Panc1 (cell line): Measurements from ENCODE around the gene ALPK1. TPM values are rescaled to one million over a fixed set of nuclear protein-coding genes. Genes with fewer than 3 reads are reported as not detected.

Source experiments
- ATAC-seq: fragments of 200-7000 bp; cut with Tn5 transposase; 2 replicates; pipeline ENCODE4 v1.9.1; 2020; ENCODE audit warnings: mild to moderate bottlenecking, moderate library complexity
- BruUV-seq: library from RNA; stranded (reverse); fragments of 400-500 nt; replicated peaks from 2 replicates; lab custom pipeline; 2021; lab: Mats Ljungman, UMichigan
- CTCF ChIA-PET: fragments of 300-600 bp; sonication (Branson Sonifier 250); formaldehyde crosslinking; loops from one replicate; lab custom pipeline; 2022; ENCODE audit warnings: antibody characterized with exemption; lab: Charles Lee
- POLR2A ChIA-PET: fragments of 300-600 bp; sonication (Branson Sonifier 250); formaldehyde crosslinking; loops from one replicate; lab custom pipeline; 2022; ENCODE audit warnings: antibody characterized with exemption; lab: Charles Lee
- DNase-seq: peaks from one replicate; pipeline ENCODE4 v3.0.0-alpha.2; 2010; ENCODE audit warnings: low read depth, low spot score
- H3K27ac ChIP-seq: 2 replicates; pipeline ENCODE4 v1.5.1; 2011; ENCODE audit warnings: mild to moderate bottlenecking, low read length, inconsistent platforms
- H3K27me3 ChIP-seq: fragments of 200-500 bp; sonication (Bioruptor generic); 2 replicates; pipeline ENCODE4 v1.6.0; 2014; ENCODE audit warnings: low read length, inconsistent platforms; ENCODE audit not compliant: control insufficient read depth, insufficient read depth
- H3K36me3 ChIP-seq: fragments of 200-500 bp; sonication (Bioruptor generic); 2 replicates; pipeline ENCODE4 v1.5.1; 2014; ENCODE audit warnings: inconsistent platforms, mild to moderate bottlenecking, low read length, moderate library complexity; ENCODE audit not compliant: control insufficient read depth, insufficient read depth
- H3K4me1 ChIP-seq: 2 replicates; pipeline ENCODE4 v1.5.1; 2011; ENCODE audit warnings: inconsistent platforms, mild to moderate bottlenecking, low read length, moderate library complexity; ENCODE audit not compliant: control insufficient read depth, insufficient read depth
- H3K4me3 ChIP-seq, 2 experiments: 2 replicates each; pipeline ENCODE4 v1.5.1; 2011 to 2012; ENCODE audit warnings: low read depth in 2 of 2, low read length in 2 of 2, mild to moderate bottlenecking in 2 of 2, inconsistent platforms in 1 of 2, moderate library complexity in 1 of 2
- H3K9me3 ChIP-seq: fragments of 200-500 bp; sonication (Bioruptor generic); 2 replicates; pipeline ENCODE4 v1.5.1; 2014; ENCODE audit warnings: low read depth, mild to moderate bottlenecking, inconsistent platforms, low read length, moderate library complexity; ENCODE audit not compliant: control insufficient read depth, insufficient read depth
- POLR2AphosphoS5 ChIP-seq: IDR thresholded peaks from 2 replicates; pipeline ENCODE4 v1.6.1; 2012; ENCODE audit warnings: mild to moderate bottlenecking, low read depth, low read length, moderate library complexity
- SIN3A ChIP-seq: IDR thresholded peaks from 2 replicates; pipeline ENCODE4 v1.6.1; 2012; ENCODE audit warnings: low read depth, mild to moderate bottlenecking, low read length, moderate library complexity, borderline replicate concordance; ENCODE audit not compliant: insufficient read depth
- TCF7L2 ChIP-seq: IDR thresholded peaks from 2 replicates; pipeline ENCODE4 v1.6.1; 2011; ENCODE audit warnings: mild to moderate bottlenecking, low read depth, low read length, inconsistent platforms
- in situ Hi-C: cut with HindIII; loops from 2 replicates; pipeline ENCODE4 v1.10.0; 2016; ENCODE audit warnings: low sequenced_read_pairs, low pct_unique_long_range_greater_than_20kb
- intact Hi-C: fragments of 100-400 bp; cut with micrococcal nuclease; formaldehyde crosslinking; loops from one replicate; pipeline ENCODE4 v1.10.0; 2022; ENCODE audit not compliant: unreplicated experiment
- total RNA-seq: library from RNA; stranded (reverse); gene quantifications from one replicate; pipeline ENCODE4 v1.2.1, GENCODE V29; 2021; ENCODE audit not compliant: unreplicated experiment
- TF ChIP-seq, protein P1 (sequence below): fragments of 450-650 bp; IDR thresholded peaks from 2 replicates; pipeline ENCODE4 v1.5.1; 2017; ENCODE audit warnings: mild to moderate bottlenecking
- TF ChIP-seq, protein P2 (sequence below), 2 experiments: IDR thresholded peaks; 2 replicates each; pipeline ENCODE4 v1.6.1; 2011 to 2012; ENCODE audit warnings: low read depth in 2 of 2, control low read depth in 1 of 2, low read length in 1 of 2, mild to moderate bottlenecking in 1 of 2, moderate library complexity in 1 of 2; ENCODE audit not compliant: insufficient read depth in 1 of 2

Gene ALPK1
- total RNA-seq, 1 experiment from 2014 or later: 1.4 TPM

DNA sequence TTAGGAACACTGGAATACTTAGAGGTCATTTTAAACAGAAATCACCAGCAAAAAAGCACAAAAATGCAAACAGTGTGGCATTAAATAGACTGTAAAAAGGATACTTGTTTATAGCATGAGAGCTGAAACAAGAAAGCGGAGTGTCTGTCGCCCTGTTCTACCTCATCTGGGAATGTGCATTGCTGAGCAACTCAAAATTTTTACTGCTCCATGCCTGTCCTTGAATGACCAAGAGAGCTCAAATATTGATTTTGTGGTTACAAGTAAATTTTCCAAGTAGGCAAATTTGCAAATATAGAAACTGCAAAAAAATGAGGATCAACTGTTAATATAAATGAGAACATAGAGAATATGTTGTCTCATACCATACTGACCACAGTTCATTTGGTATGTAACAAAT lies 40.1 kb upstream of the ALPK1 start:
- ATAC-seq: no peak
- intact Hi-C loops: no loop called here

DNA sequence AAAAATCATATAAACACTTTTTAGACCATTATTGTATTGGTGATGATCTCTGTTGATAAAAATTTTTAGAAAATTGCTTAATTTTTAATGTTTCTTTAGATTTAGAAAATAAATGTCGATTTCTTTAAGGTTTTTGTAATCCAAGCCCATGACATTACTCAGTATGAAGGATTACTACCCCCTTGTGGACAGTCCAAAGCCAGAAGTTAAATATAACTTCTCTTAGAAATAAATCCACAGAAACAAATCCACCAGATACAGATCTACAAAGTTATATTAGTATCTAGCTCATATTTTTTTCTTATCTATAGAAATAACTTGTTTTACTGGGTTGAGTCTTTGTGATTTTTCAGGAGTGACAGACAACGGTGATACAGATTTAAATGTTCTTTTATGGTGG lies 30.3 kb upstream of the ALPK1 start:
- intact Hi-C loops (no loop called here), in situ Hi-C loops (no loop called here)
- Histone ChIP-seq H3K9me3 (no peaks in the 10 kb centered on the region), H3K4me3 (no peak overlapping the region), H3K36me3 (peaks cover 4% of the 10 kb centered on the region), H3K27ac (no peak overlapping the region), H3K4me1 (no peaks in the 10 kb centered on the region), H3K27me3 (no peaks in the 10 kb centered on the region)
- ChIA-PET POLR2A (no interaction called here), CTCF (no interaction called here)
- no peak for ATAC-seq
- no peak for TF ChIP-seq TCF7L2
- TF ChIP-seq, protein P1, sequence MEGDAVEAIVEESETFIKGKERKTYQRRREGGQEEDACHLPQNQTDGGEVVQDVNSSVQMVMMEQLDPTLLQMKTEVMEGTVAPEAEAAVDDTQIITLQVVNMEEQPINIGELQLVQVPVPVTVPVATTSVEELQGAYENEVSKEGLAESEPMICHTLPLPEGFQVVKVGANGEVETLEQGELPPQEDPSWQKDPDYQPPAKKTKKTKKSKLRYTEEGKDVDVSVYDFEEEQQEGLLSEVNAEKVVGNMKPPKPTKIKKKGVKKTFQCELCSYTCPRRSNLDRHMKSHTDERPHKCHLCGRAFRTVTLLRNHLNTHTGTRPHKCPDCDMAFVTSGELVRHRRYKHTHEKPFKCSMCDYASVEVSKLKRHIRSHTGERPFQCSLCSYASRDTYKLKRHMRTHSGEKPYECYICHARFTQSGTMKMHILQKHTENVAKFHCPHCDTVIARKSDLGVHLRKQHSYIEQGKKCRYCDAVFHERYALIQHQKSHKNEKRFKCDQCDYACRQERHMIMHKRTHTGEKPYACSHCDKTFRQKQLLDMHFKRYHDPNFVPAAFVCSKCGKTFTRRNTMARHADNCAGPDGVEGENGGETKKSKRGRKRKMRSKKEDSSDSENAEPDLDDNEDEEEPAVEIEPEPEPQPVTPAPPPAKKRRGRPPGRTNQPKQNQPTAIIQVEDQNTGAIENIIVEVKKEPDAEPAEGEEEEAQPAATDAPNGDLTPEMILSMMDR: peak; percentile 33; the same call in 1 of the 2 replicates
- DNase-seq: no peak
- no TSS peak for BruUV-seq

More for the DNA sequence above, 40.1 kb upstream of the ALPK1 start:
- no peak for DNase-seq
- Histone ChIP-seq H3K27ac (no peak overlapping the region), H3K9me3 (no peaks in the 10 kb centered on the region), H3K4me3 (no peak overlapping the region), H3K36me3 (peaks cover 3% of the 10 kb centered on the region; the same call in 1 of the 2 replicates), H3K27me3 (no peaks in the 10 kb centered on the region), H3K4me1 (no peaks in the 10 kb centered on the region)
- TF ChIP-seq, protein P2, sequence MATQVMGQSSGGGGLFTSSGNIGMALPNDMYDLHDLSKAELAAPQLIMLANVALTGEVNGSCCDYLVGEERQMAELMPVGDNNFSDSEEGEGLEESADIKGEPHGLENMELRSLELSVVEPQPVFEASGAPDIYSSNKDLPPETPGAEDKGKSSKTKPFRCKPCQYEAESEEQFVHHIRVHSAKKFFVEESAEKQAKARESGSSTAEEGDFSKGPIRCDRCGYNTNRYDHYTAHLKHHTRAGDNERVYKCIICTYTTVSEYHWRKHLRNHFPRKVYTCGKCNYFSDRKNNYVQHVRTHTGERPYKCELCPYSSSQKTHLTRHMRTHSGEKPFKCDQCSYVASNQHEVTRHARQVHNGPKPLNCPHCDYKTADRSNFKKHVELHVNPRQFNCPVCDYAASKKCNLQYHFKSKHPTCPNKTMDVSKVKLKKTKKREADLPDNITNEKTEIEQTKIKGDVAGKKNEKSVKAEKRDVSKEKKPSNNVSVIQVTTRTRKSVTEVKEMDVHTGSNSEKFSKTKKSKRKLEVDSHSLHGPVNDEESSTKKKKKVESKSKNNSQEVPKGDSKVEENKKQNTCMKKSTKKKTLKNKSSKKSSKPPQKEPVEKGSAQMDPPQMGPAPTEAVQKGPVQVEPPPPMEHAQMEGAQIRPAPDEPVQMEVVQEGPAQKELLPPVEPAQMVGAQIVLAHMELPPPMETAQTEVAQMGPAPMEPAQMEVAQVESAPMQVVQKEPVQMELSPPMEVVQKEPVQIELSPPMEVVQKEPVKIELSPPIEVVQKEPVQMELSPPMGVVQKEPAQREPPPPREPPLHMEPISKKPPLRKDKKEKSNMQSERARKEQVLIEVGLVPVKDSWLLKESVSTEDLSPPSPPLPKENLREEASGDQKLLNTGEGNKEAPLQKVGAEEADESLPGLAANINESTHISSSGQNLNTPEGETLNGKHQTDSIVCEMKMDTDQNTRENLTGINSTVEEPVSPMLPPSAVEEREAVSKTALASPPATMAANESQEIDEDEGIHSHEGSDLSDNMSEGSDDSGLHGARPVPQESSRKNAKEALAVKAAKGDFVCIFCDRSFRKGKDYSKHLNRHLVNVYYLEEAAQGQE (IDR thresholded peaks at IDR 0.05; ENCODE audit: insufficient read depth in 1 of 2, low read depth in 2 of 2, low read length in 1 of 2): no peak
- TF ChIP-seq POLR2AphosphoS5 (no peak), TCF7L2 (no peak), SIN3A (no peak)
- TF ChIP-seq, protein P1: no peak
- in situ Hi-C loops: no loop called here
- POLR2A ChIA-PET: interaction anchor here (0.6 kb wide), 1 partner anchor 68 kb away, joined by 6 read pairs; no protein-coding TSS in a partner anchor
- no TSS peak for BruUV-seq
- CTCF ChIA-PET: no interaction called here
